Stomach (tissue), 9 donors: ENCODE data around the gene P2RX6. TPM values are rescaled to one million over a fixed set of nuclear protein-coding genes. Genes with fewer than 3 reads are reported as not detected.
A peak's percentile ranks its signal among the peaks of the same experiment; 100 is the strongest.

ENCODE experiments used
- DNase-seq, 2 donors: peaks; one replicate each; pipeline versions ENCODE4 v3.0.0 to v3.0.0-alpha.2; 2013 to 2019
- H3K27ac ChIP-seq, 5 donors: fragments of 200-600 bp in 4 of 5; sonication (generic) in 4 of 5; one replicate each; pipeline ENCODE4 v1.5.1; 2013 to 2019; ENCODE audit warnings: mild to moderate bottlenecking in 1 of 5, moderate library complexity in 1 of 5
- H3K27me3 ChIP-seq, 3 donors: fragments of 200-600 bp; sonication (generic); one replicate each; pipeline ENCODE4 v1.5.1; 2017 to 2019; ENCODE audit warnings: mixed run types in 1 of 3
- H3K36me3 ChIP-seq, 4 donors: fragments of 200-600 bp; sonication (generic); 1 replicate in 3 of 4; 2 replicates in 1 of 4; pipeline ENCODE4 v1.5.1; 2016 to 2019
- H3K4me1 ChIP-seq, 4 donors: fragments of 200-600 bp; sonication (generic); one replicate each; pipeline ENCODE4 v1.5.1; 2016 to 2019
- H3K4me3 ChIP-seq, 4 donors: fragments of 200-600 bp; sonication (generic) in 3 of 4; one replicate each; pipeline ENCODE4 v1.5.1; 2016 to 2019; ENCODE audit warnings: mild to moderate bottlenecking in 1 of 4
- H3K9me3 ChIP-seq, 4 donors: fragments of 200-600 bp; sonication (generic); one replicate each; pipeline ENCODE4 v1.5.1; 2016 to 2019
- CTCF ChIP-seq, 7 experiments: fragments of 450-650 bp in 4 of 7; fragments of 200-600 bp in 3 of 7; sonication (generic) in 3 of 7; IDR thresholded peaks; one replicate each; pipeline ENCODE4 v1.5.1; 2016 to 2019; ENCODE audit warnings: antibody characterized with exemption in 7 of 7, control low read depth in 2 of 7, mild to moderate bottlenecking in 1 of 7
- EP300 ChIP-seq: sonication (generic); formaldehyde crosslinking; IDR thresholded peaks from one replicate; pipeline ENCODE4 v1.6.1; 2017; ENCODE audit warnings: antibody characterized with exemption
- POLR2A ChIP-seq, 4 donors: fragments of 450-650 bp; IDR thresholded peaks; one replicate each; pipeline ENCODE4 v1.6.1; 2016; ENCODE audit warnings: antibody characterized with exemption in 4 of 4, control low read depth in 2 of 4, mild to moderate bottlenecking in 1 of 4, moderate library complexity in 1 of 4
- POLR2AphosphoS5 ChIP-seq, 3 donors: sonication (generic); formaldehyde crosslinking; IDR thresholded peaks; one replicate each; pipeline ENCODE4 v1.6.1; 2016; ENCODE audit warnings: antibody characterized with exemption in 3 of 3
- WGBS, 5 donors: extraction: QIAGEN DNeasy Blood & Tissue Kit in 3 of 5; methylation state at CpG; one replicate each; pipeline versions ENCODE4 v1.1.5 to v1.1.7; 2013 to 2018; 5-methylcytosine and 5-hydroxymethylcytosine counted together
- intact Hi-C: fragments of 100-400 bp; cut with DNase I; formaldehyde crosslinking; loops from one replicate; pipeline ENCODE4 v1.15.1; 2023; ENCODE audit warnings: low total_unique reads
- polyA plus RNA-seq, 3 donors: library from polyadenylated mRNA; stranded (reverse); fragments of 200-250 nt; gene quantifications; one replicate each; pipeline ENCODE4 v1.2.3, GENCODE V29; 2013
- total RNA-seq, 5 donors: library from RNA; depleted of rRNA; stranded (reverse); fragments of >200 nt; gene quantifications; one replicate each; pipeline versions ENCODE4 v1.1.0 to v1.2.3, GENCODE V29; 2014 to 2016
- donor health status: healthy with polysubstance abuse.
- donor health status: Bipolar disorder and iron deficiency.
- donor health status: healthy.

Gene P2RX6
- total and polyA plus RNA-seq, 8 donors = 0.10 to 0.55 (median 0.31) TPM; not detected in 5

GRCh38 chr22:20999350-21000206 lies 15.4 kb upstream of the P2RX6 start:
- H3K9me3 ChIP-seq = no peaks in the 10 kb centered on the region
- intact Hi-C loops = no loop called here
- H3K27ac ChIP-seq = peak overlapping the region in 3 of 5 donors; percentile 96 to 99 (median 97)
- peak overlapping the region in 2 of 4 donors; percentile 60 to 83 for H3K4me3 ChIP-seq
- DNase-seq = no peak
- H3K36me3 ChIP-seq = peaks cover 16 to 59% (median 58%) of the 10 kb centered on the region in 4 donors
- H3K4me1 ChIP-seq = peaks cover 36 to 49% (median 45%) of the 10 kb centered on the region in 4 donors
- WGBS, 5 donors = 90 to 96% (median 90%) methylated on average over 14 to 27 of the region's 27 CpGs
- no peaks in the 10 kb centered on the region for H3K27me3 ChIP-seq
- TF ChIP-seq EP300 (no peak), CTCF (IDR thresholded peaks at IDR 0.05) (no peak), POLR2AphosphoS5 (IDR thresholded peaks at IDR 0.05) (no peak), POLR2A (IDR thresholded peaks at IDR 0.05) (no peak)

- H3K4me1 ChIP-seq = peaks cover 36 to 49% (median 45%) of the 10 kb centered on the region in 4 donors
- peaks cover 16 to 51% (median 50%) of the 10 kb centered on the region in 4 donors for H3K36me3 ChIP-seq
- H3K27me3 ChIP-seq = no peaks in the 10 kb centered on the region
- H3K9me3 ChIP-seq = no peaks in the 10 kb centered on the region
- 29 to 51% (median 42%) methylated on average over 17 to 22 of the region's 22 CpGs for WGBS, 5 donors
- no peak for TF ChIP-seq POLR2AphosphoS5 (IDR thresholded peaks at IDR 0.05)
- TF ChIP-seq CTCF (IDR thresholded peaks at IDR 0.05) = no peak
- no peak for TF ChIP-seq EP300
- TF ChIP-seq POLR2A (IDR thresholded peaks at IDR 0.05) = peak in 1 of 4 donors; percentile 7
- peak overlapping the region; percentile 91 to 99 (median 97) for H3K27ac ChIP-seq
- peak overlapping the region; percentile 60 to 83 (median 64) for H3K4me3 ChIP-seq
- DNase-seq = no peak
- intact Hi-C loops = no loop called here
Measured at GRCh38 chr22:21000207-21000986, 14.6 kb upstream of the P2RX6 start.

GRCh38 chr22:21000987-21001600 lies 13.9 kb upstream of the P2RX6 start:
- no peaks in the 10 kb centered on the region for H3K9me3 ChIP-seq
- peaks cover 12 to 44% (median 43%) of the 10 kb centered on the region in 4 donors for H3K36me3 ChIP-seq
- DNase-seq = no peak
- peak overlapping the region; percentile 60 to 83 (median 64) for H3K4me3 ChIP-seq
- WGBS, 5 donors = 1 to 2% (median 1%) methylated on average over 10 to 26 of the region's 26 CpGs
- intact Hi-C loops = no loop called here
- H3K27ac ChIP-seq = peak overlapping the region; percentile 91 to 99 (median 97)
- H3K27me3 ChIP-seq = no peaks in the 10 kb centered on the region
- TF ChIP-seq CTCF (IDR thresholded peaks at IDR 0.05) (no peak), POLR2AphosphoS5 (IDR thresholded peaks at IDR 0.05) (no peak), EP300 (no peak), POLR2A (IDR thresholded peaks at IDR 0.05) (no peak)
- H3K4me1 ChIP-seq = peaks cover 36 to 49% (median 45%) of the 10 kb centered on the region in 4 donors
